GM18867 (cell line): ENCODE results near the gene ADH1B.
"Not testable (repeated sequence)": the region's sequence is repeated elsewhere in the genome, so short reads cannot be mapped to it uniquely, and the experiment has no call there.

Experiments
- ATAC-seq: cut with Tn5 transposase; IDR thresholded peaks from one replicate; pipeline ENCODE4 v1.9.1; 2021; ENCODE audit warnings: mild to moderate bottlenecking, moderate library complexity; ENCODE audit not compliant: unreplicated experiment

Gene ADH1B

DNA sequence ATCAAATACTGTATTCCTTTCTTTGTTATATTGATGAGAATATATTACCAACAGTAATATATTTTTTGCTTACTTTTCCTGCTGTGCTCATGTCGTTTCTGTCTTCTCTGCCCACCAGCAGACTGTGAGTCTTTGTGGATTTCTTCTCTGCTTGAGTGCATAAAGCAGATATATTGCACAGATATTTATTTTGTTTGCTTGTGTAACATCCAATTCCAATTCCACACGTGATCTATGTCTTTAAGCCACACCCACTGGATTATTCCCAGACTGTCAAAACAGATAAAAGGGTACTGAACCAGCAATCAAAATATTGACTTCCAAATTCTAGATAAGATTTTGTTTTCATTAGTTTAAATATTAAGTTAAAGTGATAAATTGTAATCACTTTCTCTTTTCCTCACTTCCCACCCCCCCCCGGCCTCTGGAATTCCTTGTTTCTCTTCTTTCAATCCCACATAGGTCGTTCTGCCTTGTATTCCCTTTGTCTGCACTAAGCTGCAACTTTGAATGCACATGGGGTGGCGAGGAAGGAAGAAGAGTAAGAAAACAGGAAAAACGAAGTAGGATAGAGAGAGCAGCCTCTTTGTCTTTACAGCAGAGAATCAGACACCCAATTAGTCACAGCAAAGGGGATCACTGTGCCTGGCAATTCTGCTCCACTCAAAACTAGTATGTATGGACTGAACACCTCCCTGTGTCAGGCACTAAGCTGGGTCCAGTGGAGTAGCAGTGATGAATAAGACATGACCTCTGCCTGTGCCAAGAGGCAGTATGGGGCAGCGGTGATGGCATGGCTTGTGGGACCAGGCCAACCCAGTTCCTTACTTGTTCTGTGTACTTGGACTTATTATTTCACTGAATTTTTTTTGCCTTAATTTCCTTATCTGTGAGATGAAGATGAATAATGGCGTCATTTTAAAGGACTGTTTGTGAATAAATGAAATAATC lies at the start of gene ADH1B:
TSS of gene ADH1B (minus strand) at position 161 of the 951 bp plus-strand sequence. CDS start at position 91, 70 bp downstream.
- no peak for ATAC-seq

DNA sequence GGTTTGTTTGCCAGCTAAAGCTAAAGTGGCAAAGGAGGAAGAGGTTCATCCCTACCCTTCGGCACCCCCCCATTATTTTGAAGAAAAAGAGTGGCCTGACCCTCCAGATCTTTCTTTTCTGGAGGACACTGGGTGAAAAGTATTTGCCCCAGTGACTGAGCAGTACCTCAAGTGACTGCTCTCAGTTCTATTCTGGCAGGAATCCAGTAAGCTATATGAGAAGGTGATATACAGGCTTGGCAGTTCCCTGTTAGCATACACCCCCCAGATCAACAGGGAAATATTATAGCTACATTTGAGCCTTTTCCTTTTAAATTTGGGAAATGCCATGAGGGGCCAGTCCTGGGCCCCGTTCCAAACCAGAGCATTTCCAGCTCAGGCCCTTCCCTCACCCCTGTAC lies 46.6 kb upstream of the ADH1B start:
- ATAC-seq, result not testable (repeated sequence)

- no peak for ATAC-seq
These were observed 45.3 kb upstream of the ADH1B start for GRCh38 chr4:99366491-99366890.

DNA sequence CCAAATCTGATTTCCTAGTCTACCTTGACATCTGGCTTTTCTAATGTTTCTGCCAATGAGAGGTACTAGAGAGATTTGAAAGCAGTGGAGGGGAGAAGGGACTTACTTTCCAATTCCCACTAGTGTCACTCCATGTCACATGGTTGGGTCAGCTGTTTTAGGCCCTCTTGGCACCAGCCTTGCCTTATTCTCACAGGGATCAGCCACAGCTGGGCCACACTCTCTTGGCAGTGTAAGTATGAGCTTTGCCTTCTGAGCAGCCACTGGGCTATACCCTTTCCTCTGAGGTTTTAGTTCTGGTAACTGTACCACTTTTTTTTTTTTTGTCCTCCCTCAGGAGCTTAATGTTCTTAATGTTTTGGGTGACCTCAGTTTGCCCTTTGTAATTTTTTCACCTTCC lies 41.6 kb upstream of the ADH1B start:
- ATAC-seq, result no peak

DNA sequence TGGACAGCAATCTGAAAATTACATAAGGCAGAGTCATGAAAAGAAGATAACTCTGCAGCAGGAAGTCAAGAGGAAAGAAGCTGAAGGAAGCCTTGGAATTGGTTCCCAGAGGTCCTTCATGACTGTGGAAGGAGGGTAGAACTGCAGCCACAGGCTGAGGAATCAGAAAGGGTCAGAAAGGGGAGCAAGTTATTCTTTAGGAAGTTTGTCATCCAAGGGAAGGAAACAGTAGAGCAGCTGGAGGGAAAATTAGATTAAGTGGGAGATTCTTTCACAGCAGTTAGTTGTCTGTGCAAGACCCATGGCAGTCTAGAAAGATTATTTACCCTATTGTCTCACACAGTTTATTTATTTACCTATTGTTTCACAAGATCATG lies 40.7 kb upstream of the ADH1B start:
- no peak for ATAC-seq

- ATAC-seq, result no peak
These were observed 40.2 kb upstream of the ADH1B start for GRCh38 chr4:99361268-99361898.

- no peak for ATAC-seq
These were observed 38.4 kb upstream of the ADH1B start for GRCh38 chr4:99359480-99360204.

DNA sequence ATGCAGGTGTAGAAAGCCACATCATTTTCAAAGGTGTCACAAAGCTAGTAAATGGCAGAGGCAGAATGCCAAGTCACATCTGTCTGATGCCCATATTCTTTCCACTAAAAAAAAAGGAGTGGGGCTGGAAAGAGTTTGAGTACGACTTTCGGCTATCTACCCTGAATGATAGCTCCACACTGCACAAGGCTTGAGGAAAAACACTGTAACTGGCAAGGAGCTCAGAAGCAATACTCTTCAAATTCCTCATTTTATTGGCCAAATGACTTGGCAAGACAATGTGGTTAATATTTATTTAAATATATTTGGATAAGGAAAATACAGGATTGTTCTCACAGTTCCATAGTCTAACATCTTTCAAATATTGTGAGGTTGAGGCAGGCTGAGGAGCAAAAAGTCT lies 36.7 kb upstream of the ADH1B start:
- ATAC-seq, result no peak

DNA sequence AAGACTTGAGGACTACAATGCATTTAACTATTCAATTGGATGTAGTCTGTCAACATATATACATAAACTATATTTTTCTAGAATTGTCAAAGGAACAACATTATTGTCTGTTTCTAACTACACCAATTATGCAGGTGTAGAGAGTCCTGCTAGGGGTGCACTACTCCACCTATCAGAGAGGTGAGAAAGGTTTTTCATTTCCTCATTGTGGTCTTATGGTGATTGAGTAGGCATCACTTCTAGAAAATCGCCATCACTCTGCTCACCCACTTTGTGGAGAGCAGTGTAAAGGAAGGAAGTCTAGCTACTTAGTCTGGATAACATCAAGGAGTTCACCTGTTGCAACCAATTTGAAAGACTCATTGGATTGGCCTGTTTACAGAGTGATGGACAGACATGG lies 35.8 kb upstream of the ADH1B start:
- ATAC-seq, result peak; percentile 95

DNA sequence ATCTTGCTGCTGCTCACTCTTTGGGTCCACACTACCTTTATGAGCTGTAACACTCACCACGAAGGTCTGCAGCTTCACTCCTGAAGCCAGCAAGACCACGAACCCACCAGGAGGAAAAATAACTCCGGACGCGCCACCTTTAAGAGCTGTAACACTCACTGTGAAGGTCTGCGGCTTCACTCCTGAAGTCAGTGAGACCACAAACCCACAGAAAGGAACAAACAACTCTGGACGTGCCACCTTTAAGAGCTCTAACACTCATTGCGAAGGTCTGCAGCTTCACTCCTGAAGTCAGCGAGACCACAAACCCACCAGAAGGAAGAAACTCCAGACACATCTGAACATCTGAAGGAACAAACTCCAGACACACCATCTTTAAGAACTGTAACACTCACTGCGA lies 34.9 kb upstream of the ADH1B start:
- ATAC-seq, result not testable (repeated sequence)

GRCh38 chr4:99352602-99353537 lies 31.7 kb upstream of the ADH1B start, which contains the start of gene ADH1C:
Gene ADH1C (minus strand): TSS chr4:99352746. CDS start chr4:99352675, 71 bp downstream.
- ATAC-seq, result no peak

DNA sequence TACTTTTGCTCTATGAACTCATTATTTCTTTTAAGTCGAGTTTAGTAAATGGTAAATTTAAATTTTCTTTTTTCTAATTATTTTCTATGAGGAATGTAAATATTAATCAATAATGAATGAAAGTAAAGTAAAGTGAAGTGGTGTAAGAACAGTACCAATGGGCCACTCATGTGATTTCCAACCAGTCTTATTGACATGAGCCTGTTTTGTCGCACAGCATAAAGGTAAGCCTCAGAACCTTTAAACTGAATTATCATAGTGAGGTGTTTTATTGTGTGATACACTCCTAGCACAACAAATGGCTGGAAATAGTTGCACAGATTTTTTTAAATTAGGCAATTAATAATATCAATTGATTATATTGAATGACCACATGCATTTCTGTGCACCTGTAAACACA lies 30.3 kb upstream of the ADH1B start:
- ATAC-seq, result no peak

DNA sequence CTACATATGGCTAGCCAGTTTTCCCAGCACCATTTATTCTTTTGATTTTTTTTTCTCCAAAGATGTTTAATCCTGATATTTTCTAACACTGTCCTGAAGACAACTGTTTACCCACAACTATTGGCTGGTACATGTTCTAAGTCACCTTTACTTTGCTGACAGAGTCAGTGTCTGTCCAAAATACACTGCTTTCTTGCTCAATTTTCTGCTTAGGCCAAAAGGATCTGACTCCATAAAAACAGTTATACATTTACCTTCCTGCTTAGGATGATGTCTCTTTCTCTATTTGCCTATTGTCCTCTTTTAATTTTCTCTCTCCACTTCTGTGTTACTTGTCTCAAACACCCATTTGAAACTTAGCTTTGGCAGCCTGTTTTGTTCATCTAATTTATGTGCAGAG lies 28.1 kb upstream of the ADH1B start:
- no peak for ATAC-seq

DNA sequence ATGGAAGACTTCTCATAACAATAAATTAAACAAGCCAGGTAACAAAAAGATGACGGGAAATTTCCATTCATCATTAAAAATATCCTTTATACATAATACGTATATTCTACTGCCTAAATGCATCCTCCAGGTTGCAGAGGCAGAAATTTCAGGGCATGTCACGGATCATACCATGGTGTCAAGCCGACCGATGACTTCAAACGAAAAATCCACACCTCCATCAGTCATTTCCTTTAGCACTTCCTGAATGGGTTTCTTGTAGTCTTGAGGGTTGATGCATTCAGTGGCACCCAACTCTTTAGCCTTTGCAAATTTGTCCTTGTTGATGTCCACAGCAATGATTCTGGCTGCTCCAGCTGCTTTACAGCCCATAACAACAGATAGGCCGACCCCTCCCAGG lies 21.4 kb upstream of the ADH1B start:
- not testable (repeated sequence) for ATAC-seq

GRCh38 chr4:99341426-99341825 lies 20.2 kb upstream of the ADH1B start:
- ATAC-seq, result no peak

GRCh38 chr4:99339172-99339571 lies 18.0 kb upstream of the ADH1B start:
- no peak for ATAC-seq

DNA sequence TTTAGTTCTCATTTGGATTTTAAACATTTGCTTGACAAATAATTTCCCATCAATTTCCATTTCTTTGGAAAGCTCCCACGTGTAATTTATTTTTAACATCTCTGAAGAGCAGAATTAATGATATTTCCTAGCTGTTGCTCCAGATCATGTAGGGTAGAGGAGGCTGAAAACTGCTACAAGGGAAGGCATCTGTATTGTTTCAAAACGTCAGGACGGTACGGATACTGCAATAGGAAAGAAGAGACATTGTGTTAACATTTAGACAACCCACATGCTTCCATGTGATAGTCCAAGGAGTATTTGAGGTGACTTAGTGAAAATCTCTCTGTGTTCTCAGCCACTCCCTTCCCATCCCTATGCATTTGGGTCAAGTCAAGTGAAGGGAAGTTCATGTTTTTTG lies 15.4 kb upstream of the ADH1B start:
- no peak for ATAC-seq

DNA sequence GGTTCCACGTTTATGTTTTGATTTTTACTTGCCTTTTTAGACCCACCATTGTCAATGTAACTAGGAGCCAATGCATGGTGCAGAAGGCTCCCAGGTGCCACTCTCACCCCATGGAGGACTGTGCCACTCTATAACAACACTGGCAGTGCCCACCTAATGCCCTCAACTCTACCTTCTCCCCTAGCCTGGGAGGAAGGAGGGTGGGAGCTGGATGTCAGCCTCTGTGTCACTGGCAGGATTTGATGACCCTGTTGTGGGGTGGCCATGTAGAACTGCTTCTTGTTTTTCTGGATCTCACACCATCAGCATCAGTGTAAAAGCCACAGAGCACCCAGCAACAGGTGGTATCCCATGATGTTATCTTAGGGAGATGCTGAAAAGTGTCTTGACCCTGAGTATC lies 13.7 kb upstream of the ADH1B start:
- no peak for ATAC-seq

DNA sequence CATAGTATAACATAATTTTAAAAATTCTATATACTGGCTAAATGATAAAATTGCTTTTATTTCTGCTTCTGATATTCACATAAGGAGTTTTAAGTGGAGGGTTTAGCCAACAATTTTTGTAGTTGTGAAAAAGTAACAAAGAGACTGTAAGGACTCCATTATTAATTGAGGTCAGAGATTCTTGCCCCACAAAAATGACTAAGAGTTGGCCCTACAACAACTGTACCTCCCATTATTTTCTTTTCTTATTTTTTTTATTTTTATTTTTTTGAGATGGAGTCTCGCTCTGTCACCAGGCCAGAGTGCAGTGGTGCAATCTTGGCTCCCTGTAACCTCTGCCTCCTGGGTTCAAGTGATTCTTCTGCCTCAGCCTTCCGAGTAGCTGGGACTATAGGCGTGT lies 9.4 kb upstream of the ADH1B start:
- no peak for ATAC-seq

DNA sequence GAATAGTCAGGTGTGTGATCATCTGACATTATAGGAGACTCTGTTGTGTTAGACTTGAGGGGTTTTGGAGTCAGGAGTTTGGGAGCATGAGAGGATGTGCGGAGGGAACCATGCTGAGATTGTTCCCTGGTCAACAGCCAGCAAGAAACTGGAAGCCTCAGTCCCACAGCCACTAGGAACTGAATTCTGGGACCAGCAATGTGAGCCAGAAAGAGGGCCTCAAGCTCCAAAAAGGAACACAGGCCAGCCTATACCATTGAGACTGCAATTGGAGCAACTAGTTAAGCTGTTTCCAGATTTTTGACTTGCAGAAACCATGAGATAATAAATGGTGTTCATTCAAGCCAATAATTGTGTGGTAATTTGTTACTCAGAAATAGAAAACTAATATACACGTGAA lies 8.7 kb upstream of the ADH1B start:
- no peak for ATAC-seq
